Measurements from ENCODE around the gene C1QTNF6. TPM values are rescaled to one million over a fixed set of nuclear protein-coding genes. Genes with fewer than 3 reads are reported as not detected.

C1QTNF6 gene
- total and polyA plus RNA-seq, 2 of the 8 experiments (the other 6 are each of a cell fraction or from before 2014, with no cell fraction given), result 3.1 to 6.5 TPM

- H3K79me2 ChIP-seq (ENCODE audit: control insufficient read depth in 1 of 2, insufficient read depth in 2 of 2, low read length in 2 of 2), result no peaks in the 10 kb centered on the region
- ChIA-PET POLR2A (ENCODE audit: partially characterized antibody) (no interaction called here), CTCF (ENCODE audit: partially characterized antibody) (interaction anchor here (0.6 to 2.4 kb wide), 6 partner anchors 28 to 1864 kb away, joined by 3 to 7 read pairs (median 4); no protein-coding TSS in a partner anchor)
- no peak for TF ChIP-seq GABPA (IDR thresholded peaks at IDR 0.05; ENCODE audit: borderline replicate concordance, insufficient read depth, low read length)
- TF ChIP-seq HDAC2 (IDR thresholded peaks at IDR 0.05; ENCODE audit: borderline replicate concordance in 1 of 2, low read depth in 2 of 2, low read length in 2 of 2), result no peak
- TF ChIP-seq CBX8 (IDR thresholded peaks at IDR 0.05; ENCODE audit: borderline replicate concordance, low read depth, low read length), result no peak
These were observed 17.0 kb upstream of the C1QTNF6 start for GRCh38 chr22:37205046-37205445.

More at GRCh38 chr22:37205046-37205445, 17.0 kb upstream of the C1QTNF6 start:
- H3K79me1 ChIP-seq (ENCODE audit: low read depth, low read length), result no peaks in the 10 kb centered on the region
- no peak overlapping the region for H2BK5ac ChIP-seq (ENCODE audit: low read depth, low read length)
- H3K18ac ChIP-seq (ENCODE audit: extremely low read depth, low read length), result no peak overlapping the region
- H3K14ac ChIP-seq (ENCODE audit: insufficient read length), result no peak overlapping the region
- no peak overlapping the region for H3K27ac ChIP-seq (ENCODE audit: low read depth, low read length)
- no peak overlapping the region for H2AK5ac ChIP-seq (ENCODE audit: low read depth, low read length)
- no peaks in the 10 kb centered on the region for H3K23me2 ChIP-seq (ENCODE audit: low read depth, low read length)
- H3K56ac ChIP-seq (replicated peaks; ENCODE audit: insufficient read length, low read depth, low read length), result no peak overlapping the region
- FAIRE-seq (no peak), DNase-seq (ENCODE audit: low read depth in 1 of 2, low spot score in 2 of 2) (no peak)
- no peak overlapping the region for H2BK20ac ChIP-seq (ENCODE audit: low read length)
- H4K5ac ChIP-seq (ENCODE audit: insufficient read length, low read depth, low read length), result no peak overlapping the region
- peaks cover 0 to 2% (median 0%) of the 10 kb centered on the region in 4 experiments; a peak in 1 of 7 replicates for H3K4me1 ChIP-seq (replicated peaks in 1 of 4; ENCODE audit: control insufficient read depth in 3 of 4, insufficient read depth in 4 of 4, low read length in 3 of 4)
- no peaks in the 10 kb centered on the region for H3K36me3 ChIP-seq (ENCODE audit: control insufficient read depth in 2 of 4, insufficient read depth in 4 of 4, low read length in 3 of 4)
- no peak overlapping the region for H3K4me2 ChIP-seq (ENCODE audit: insufficient read depth in 1 of 2, low read depth in 2 of 2, low read length in 2 of 2)
- 92% methylated on average over 5 of the region's 5 CpGs; no CpG with 5 or more reads in 1 of the 2 experiments for WGBS, 2 experiments (ENCODE audit: extremely low coverage in 1 of 2, insufficient coverage in 1 of 2, insufficient read length in 1 of 2, insufficient replicate concordance in 2 of 2, low coverage in 1 of 2, low lambda C conversion rate in 2 of 2, missing lambda C conversion rate in 1 of 2)
- no peak overlapping the region for H3K23ac ChIP-seq (ENCODE audit: insufficient read length)
- H2AFZ ChIP-seq (ENCODE audit: low read length), result no peak overlapping the region
- no peak overlapping the region for H3K4ac ChIP-seq (replicated peaks; ENCODE audit: insufficient read length, low read depth, low read length)
- H4K91ac ChIP-seq (replicated peaks; ENCODE audit: insufficient read length, low read length), result no peak overlapping the region
- H3K27me3 ChIP-seq (replicated peaks in 1 of 4; ENCODE audit: control insufficient read depth in 3 of 4, extremely low read depth in 1 of 4, insufficient read depth in 3 of 4, low read length in 3 of 4), result no peaks in the 10 kb centered on the region
- H4K20me1 ChIP-seq (replicated peaks in 1 of 2; ENCODE audit: control insufficient read depth in 1 of 2, insufficient read depth in 2 of 2, low read length in 2 of 2), result no peaks in the 10 kb centered on the region
- H3K9me3 ChIP-seq (ENCODE audit: insufficient read depth in 2 of 2, low read depth in 1 of 2, low read length in 1 of 2), result no peaks in the 10 kb centered on the region
- H3K9ac ChIP-seq (replicated peaks in 1 of 4; ENCODE audit: extremely low read depth in 1 of 4, low read depth in 3 of 4, low read length in 3 of 4), result no peak overlapping the region
- no peak overlapping the region for H2BK12ac ChIP-seq (ENCODE audit: low read depth, low read length)
- H3K4me3 ChIP-seq (ENCODE audit: extremely low read depth in 1 of 4, insufficient read depth in 2 of 4, low read depth in 3 of 4, low read length in 4 of 4), result no peak overlapping the region
- no peak overlapping the region for H2BK120ac ChIP-seq (replicated peaks; ENCODE audit: low read depth, low read length)
- H2BK15ac ChIP-seq (ENCODE audit: low read length), result no peak overlapping the region
- no peak overlapping the region; the same call in 1 of the 2 replicates for H4K8ac ChIP-seq (ENCODE audit: extremely low read depth, insufficient read depth, low read length)

Data from H1 (cell line).